GM19351 (cell line): ENCODE measurements around the gene OR6C2.
"Not testable (repeated sequence)": the region's sequence is repeated elsewhere in the genome, so short reads cannot be mapped to it uniquely, and the experiment has no call there.

Experiments used
- ATAC-seq: cut with Tn5 transposase; IDR thresholded peaks from one replicate; pipeline ENCODE4 v1.9.1; 2021; ENCODE audit warnings: mild to moderate bottlenecking, moderate library complexity; ENCODE audit not compliant: unreplicated experiment

Gene OR6C2

DNA sequence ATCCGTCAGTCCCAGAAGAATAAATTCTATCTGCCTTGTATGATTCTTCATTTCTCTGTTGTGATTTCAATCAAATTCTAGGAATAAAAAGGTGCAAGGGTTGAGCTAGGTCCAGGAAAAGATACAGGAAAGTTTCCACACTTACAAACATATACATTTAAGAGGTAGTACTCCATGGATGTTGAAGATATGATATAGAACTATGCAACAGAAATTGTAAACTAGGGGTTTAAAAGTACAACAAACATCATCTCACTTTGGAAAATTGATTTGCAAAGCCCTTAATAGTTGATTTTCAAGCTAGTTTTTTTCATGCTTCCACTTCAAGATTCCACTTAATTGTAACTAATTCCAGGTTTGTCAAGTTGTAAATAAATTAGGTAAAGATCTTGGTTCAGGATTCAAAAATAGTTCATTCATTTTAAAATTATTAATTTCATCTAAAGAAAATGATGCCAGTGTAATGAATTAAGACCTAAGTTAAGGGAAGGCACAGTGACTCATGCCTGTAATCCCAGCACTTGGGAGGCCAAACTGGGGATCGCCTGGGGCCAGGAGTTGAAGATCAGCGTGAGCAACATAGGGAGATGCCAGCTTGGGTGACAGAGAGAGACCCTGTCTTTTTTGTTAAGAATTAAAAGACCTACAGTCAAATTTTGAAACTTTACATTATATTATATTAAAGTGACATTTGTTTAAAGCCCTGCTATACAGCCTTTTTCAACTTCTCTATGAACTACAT, 26.4 kb downstream of the OR6C2 start, which contains the start of gene OR6C70:
OR6C70 (minus strand) TSS at position 51 of the 742 bp plus-strand sequence; CDS start at position 51, 0 bp downstream.
- no peak for ATAC-seq

DNA sequence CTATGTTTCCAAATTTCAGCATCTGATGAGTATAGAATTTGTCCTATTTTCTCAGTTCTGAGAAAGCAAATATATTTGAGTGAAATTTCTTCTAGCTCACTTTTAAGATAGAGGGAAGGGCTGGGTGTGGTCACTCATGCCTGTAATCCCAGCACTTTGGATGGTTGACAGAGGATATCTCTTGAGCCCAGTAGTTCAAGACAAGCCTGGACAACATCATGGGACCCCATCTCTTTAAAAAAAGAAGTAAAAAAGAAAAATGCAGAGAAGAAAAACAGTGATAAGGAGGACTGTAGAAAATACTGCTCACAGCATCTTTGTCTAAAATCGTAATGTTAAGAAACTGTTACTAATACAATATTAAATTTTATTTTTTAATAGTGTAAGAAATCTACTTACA, 28.4 kb downstream of the OR6C2 start:
- ATAC-seq: no peak

DNA sequence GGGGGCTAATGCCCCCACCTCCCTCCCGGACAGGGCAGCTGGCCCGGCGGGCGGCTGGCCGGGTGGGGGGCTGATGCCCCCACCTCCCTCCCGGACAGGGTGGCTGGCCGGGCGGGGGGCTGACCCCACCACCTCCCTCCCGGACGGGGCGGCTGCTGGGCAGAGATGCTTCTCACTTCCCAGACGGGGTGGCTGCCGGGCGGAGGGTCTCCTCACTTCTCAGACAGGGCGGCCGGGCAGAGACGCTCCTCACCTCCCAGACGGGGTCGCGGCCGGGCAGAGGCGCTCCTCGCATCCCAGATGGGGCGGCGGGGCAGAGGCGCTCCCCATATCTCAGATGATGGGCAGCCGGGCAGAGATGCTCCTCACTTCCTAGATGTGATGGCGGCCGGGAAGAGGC, 35.3 kb downstream of the OR6C2 start:
- ATAC-seq: not testable (repeated sequence)

DNA sequence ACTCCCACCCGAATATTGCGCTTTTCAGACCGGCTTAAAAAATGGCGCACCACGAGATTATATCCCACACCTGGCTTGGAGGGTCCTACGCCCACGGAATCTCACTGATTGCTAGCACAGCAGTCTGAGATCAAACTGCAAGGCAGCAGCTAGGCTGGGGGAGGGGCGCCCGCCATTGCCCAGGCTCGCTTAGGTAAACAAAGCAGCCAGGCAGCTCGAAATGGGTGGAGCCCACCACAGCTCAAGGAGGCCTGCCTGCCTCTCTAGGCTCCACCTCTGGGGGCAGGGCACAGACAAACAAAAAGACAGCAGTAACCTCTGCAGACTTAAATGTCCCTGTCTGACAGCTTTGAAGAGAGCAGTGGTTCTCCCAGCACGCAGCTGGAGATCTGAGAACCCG, 40.4 kb downstream of the OR6C2 start:
- ATAC-seq: not testable (repeated sequence)

DNA sequence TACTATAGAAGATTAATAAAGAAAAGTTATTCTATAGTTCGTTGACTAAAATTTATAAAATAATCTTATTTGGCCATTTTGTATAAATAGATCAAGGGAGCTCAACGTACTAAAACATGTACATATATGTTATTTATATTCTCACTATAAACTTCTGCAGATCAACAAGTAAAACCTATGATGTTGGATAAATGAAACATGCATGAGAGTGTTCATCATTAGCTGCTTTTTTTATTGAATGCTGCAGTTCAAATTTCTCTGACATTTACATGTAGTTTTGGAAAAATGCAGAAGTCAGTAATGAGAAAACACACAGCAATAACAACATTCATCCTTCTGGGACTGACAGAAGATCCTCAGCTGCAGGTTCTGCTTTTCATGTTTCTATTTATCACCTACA, 48.2 kb downstream of the OR6C2 start, which contains the start of gene OR6C68:
OR6C68 (plus strand) TSS at position 301 of the 400 bp plus-strand sequence; CDS start at position 301, 0 bp downstream.
- ATAC-seq: no peak

DNA sequence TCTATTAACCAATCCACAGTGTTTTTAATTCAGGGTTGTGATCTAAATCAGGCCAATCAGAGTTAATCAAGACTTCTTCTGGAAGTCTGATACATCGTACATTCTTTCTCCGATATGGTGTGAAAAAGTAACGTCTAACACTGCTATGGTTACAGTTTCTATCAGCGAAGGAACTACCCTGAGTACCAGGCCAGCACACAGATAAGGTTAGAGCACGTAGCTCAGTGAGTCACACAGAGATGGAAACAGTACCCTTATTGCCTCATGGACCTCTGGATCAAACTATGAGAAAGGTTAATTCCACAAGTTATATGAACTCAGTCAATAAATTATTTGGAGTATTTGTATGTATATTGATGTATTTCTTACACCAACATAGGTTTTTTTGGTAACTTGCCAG, 51.6 kb downstream of the OR6C2 start:
- no peak for ATAC-seq

DNA sequence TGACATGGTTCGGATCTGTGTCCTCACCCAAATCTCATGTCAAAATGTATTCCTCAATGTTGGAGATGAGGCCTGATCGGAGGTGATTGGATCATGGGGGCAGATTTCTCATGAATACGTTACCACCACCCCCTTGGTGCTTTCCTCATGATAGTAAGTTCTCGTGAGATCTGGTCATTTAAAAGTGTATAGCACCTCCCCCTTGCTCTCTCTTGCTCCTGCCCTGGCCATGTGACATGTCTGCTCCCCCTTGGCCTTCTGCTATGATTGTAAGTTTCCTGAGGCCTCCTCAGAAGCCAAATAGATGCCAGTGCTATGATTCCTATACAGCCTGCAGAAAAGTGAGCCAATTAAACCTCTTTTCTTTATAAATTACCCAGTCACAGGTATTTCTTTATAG, 55.4 kb downstream of the OR6C2 start:
- ATAC-seq: no peak

DNA sequence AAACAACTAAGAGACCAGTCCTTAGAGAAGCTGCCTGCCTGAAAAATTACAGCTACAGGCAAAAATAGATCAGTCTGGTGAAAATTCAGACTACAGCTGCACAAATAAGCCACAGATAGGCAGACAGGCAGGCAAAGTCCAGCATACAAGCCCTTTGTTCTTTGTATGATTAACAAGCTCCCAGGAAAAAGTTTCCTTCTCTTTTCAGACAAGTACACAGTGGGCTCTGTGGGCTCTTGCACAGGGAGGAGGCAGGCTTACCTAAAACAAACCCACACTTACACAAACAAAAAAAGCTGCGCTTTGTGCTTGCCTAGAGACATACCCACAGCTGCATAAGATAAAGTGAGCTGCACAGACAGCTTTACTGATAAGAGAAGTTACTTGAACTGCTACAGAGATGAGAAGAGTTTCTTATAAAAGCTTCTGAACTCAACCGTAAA, 56.0 kb downstream of the OR6C2 start:
- no peak for ATAC-seq

DNA sequence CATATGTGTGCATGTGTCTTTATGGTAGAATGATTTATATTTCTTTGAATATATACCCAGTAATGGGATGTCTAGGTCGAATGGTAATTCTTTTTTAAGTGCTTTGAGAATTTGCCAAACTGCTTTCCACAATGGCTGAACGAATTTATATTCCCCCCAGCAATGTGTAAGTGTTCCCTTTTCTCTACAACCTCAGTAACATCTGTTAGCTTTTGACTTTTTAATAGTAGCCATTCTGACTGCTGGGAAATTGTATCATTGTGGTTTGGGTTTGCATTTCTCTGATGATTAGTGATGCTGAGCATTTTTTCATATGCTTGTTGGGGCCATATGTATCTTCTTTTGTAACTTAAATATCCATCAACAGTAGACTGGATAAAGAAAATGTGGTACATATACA, 57.7 kb downstream of the OR6C2 start:
- ATAC-seq: no peak
